SK-N-SH (cell line): ENCODE measurements around the gene PDE9A. TPM values are rescaled to one million over a fixed set of nuclear protein-coding genes. Genes with fewer than 3 reads are reported as not detected.
"Not testable (repeated sequence)": the region's sequence is repeated elsewhere in the genome, so short reads cannot be mapped to it uniquely, and the experiment has no call there.

Experiments
- CTCF ChIA-PET: fragments of 300-600, 350-600 bp; formaldehyde crosslinking; extraction: SDS; loops from one replicate; lab custom pipeline; 2021; lab: Yijun Ruan, JAX
- POLR2A ChIA-PET: fragments of 350-600 bp; sonication (Branson Sonifier 250); formaldehyde crosslinking; extraction: SDS; loops from one replicate; lab custom pipeline; 2020; ENCODE audit warnings: antibody characterized with exemption, inconsistent platforms; lab: Yijun Ruan, JAX
- DNase-seq: peaks from one replicate; pipeline ENCODE4 v3.0.0; 2012
- H2AFZ ChIP-seq: fragments of 200-600 bp; sonication (generic); 2 replicates; pipeline ENCODE4 v1.8.1; 2016; ENCODE audit warnings: antibody characterized with exemption, mild to moderate bottlenecking, low read depth
- H3F3A ChIP-seq: fragments of 200-600 bp; sonication (generic); replicated peaks from 2 replicates; pipeline ENCODE3; 2016; ENCODE audit warnings: antibody characterized with exemption, mild to moderate bottlenecking; ENCODE audit not compliant: insufficient read depth
- H3K27ac ChIP-seq, 2 experiments: fragments of 200-500 bp in 1 of 2; fragments of 200-600 bp in 1 of 2; sonication (Bioruptor generic) in 1 of 2; sonication (generic), shearing (Covaris generic) in 1 of 2; 2 replicates each; pipeline versions ENCODE4 v1.5.1 to v1.6.1; 2014 to 2016; ENCODE audit warnings: low read depth in 2 of 2, inconsistent platforms in 1 of 2, low read length in 1 of 2, mild to moderate bottlenecking in 1 of 2, mixed read lengths in 1 of 2
- H3K27me3 ChIP-seq: fragments of 200-600 bp; sonication (generic), shearing (Covaris generic); 2 replicates; pipeline ENCODE4 v1.6.1; 2016; ENCODE audit warnings: mixed run types; ENCODE audit not compliant: insufficient read depth
- H3K36me3 ChIP-seq, 2 experiments: fragments of 200-500 bp in 1 of 2; fragments of 200-600 bp in 1 of 2; sonication (Bioruptor generic) in 1 of 2; sonication (generic) in 1 of 2; replicated peaks in 1 of 2; 2 replicates each; pipeline versions ENCODE3 to v1.5.1; 2014 to 2016; ENCODE audit warnings: low read length in 1 of 2, mild to moderate bottlenecking in 1 of 2; ENCODE audit not compliant: insufficient read depth in 2 of 2, control insufficient read depth in 1 of 2
- H3K4me1 ChIP-seq, 2 experiments: fragments of 200-500 bp in 1 of 2; fragments of 200-600 bp in 1 of 2; sonication (Bioruptor generic) in 1 of 2; sonication (generic), shearing (Covaris generic) in 1 of 2; 2 replicates each; pipeline versions ENCODE4 v1.5.1 to v1.6.1; 2014 to 2016; ENCODE audit warnings: low read depth in 1 of 2, low read length in 1 of 2, mixed run types in 1 of 2; ENCODE audit not compliant: insufficient read depth in 2 of 2, control insufficient read depth in 1 of 2
- H3K4me2 ChIP-seq: fragments of 200-600 bp; sonication (generic), shearing (Covaris generic); 2 replicates; pipeline ENCODE4 v1.6.1; 2017; ENCODE audit warnings: mixed run types
- H3K4me3 ChIP-seq, 2 experiments: fragments of 200-500 bp in 1 of 2; fragments of 200-600 bp in 1 of 2; sonication (Bioruptor generic) in 1 of 2; sonication (generic), shearing (Covaris generic) in 1 of 2; 2 replicates each; pipeline versions ENCODE4 v1.5.1 to v1.8.1; 2014 to 2016; ENCODE audit warnings: low read depth in 2 of 2, inconsistent platforms in 1 of 2, low read length in 1 of 2, mild to moderate bottlenecking in 1 of 2, mixed read lengths in 1 of 2, moderate library complexity in 1 of 2
- H3K79me2 ChIP-seq: fragments of 200-600 bp; sonication (generic); 2 replicates; pipeline ENCODE4 v1.8.1; 2017; ENCODE audit warnings: mild to moderate bottlenecking; ENCODE audit not compliant: insufficient read depth
- H3K9ac ChIP-seq: fragments of 200-600 bp; sonication (generic); 2 replicates; pipeline ENCODE4 v1.6.1; 2017; ENCODE audit warnings: mixed run types
- H3K9me2 ChIP-seq: fragments of 200-600 bp; sonication (generic); 2 replicates; pipeline ENCODE4 v1.6.1; 2017; ENCODE audit warnings: mixed run types
- H3K9me3 ChIP-seq: fragments of 200-600 bp; sonication (generic); 2 replicates; pipeline ENCODE4 v1.6.1; 2017; ENCODE audit warnings: mixed run types, mild to moderate bottlenecking, moderate library complexity
- H4K20me1 ChIP-seq: fragments of 200-600 bp; sonication (generic); 2 replicates; pipeline ENCODE4 v1.6.1; 2017; ENCODE audit warnings: mild to moderate bottlenecking, mixed run types; ENCODE audit not compliant: insufficient read depth
- CTCF ChIP-seq: fragments of 200-600 bp; sonication (generic); IDR thresholded peaks from 2 replicates; pipeline ENCODE4 v1.6.1; 2017; ENCODE audit warnings: antibody characterized with exemption, mild to moderate bottlenecking, moderate library complexity
- FOXM1 ChIP-seq: IDR thresholded peaks from 2 replicates; pipeline ENCODE4 v1.4.0; 2012; ENCODE audit warnings: low read depth, mild to moderate bottlenecking
- GABPA ChIP-seq: IDR thresholded peaks from 2 replicates; pipeline ENCODE4 v1.4.0; 2012; ENCODE audit warnings: low read depth, mild to moderate bottlenecking
- GATA2 ChIP-seq: sonication (generic); formaldehyde crosslinking; IDR thresholded peaks from 2 replicates; pipeline ENCODE4 v1.5.0; 2020; ENCODE audit warnings: mild to moderate bottlenecking, missing genetic modification reagents
- MEF2A ChIP-seq: IDR thresholded peaks from 2 replicates; pipeline ENCODE4 v1.4.0; 2012; ENCODE audit warnings: low read depth, borderline replicate concordance
- NFIC ChIP-seq: IDR thresholded peaks from 2 replicates; pipeline ENCODE4 v1.4.0; 2012; ENCODE audit warnings: borderline replicate concordance
- RAD21 ChIP-seq: IDR thresholded peaks from 2 replicates; pipeline ENCODE4 v1.6.1; 2012; ENCODE audit warnings: mild to moderate bottlenecking, low read length
- RXRA ChIP-seq: IDR thresholded peaks from 2 replicates; pipeline ENCODE4 v1.4.0; 2012; ENCODE audit warnings: low read depth, mild to moderate bottlenecking, borderline replicate concordance
- USF1 ChIP-seq: IDR thresholded peaks from 2 replicates; pipeline ENCODE4 v1.4.0; 2012; ENCODE audit warnings: low read depth, borderline replicate concordance
- WGBS: methylation state at CpG from one replicate; pipeline ENCODE4 v1.1.6; 2017; ENCODE audit warnings: low lambda C conversion rate; 5-methylcytosine and 5-hydroxymethylcytosine counted together
- polyA plus RNA-seq, 3 experiments: library from polyadenylated mRNA; depleted of rRNA; stranded (reverse); fragments of >200 nt; gene quantifications; 2 replicates each; pipeline ENCODE4 v1.2.3, GENCODE V29; 2012
- TF ChIP-seq, protein P1 (sequence below): IDR thresholded peaks from 2 replicates; pipeline ENCODE4; 2012

PDE9A gene
- polyA plus RNA-seq, 1 of the 3 experiments (the other 2 are of a cell fraction): 0.28 TPM

DNA sequence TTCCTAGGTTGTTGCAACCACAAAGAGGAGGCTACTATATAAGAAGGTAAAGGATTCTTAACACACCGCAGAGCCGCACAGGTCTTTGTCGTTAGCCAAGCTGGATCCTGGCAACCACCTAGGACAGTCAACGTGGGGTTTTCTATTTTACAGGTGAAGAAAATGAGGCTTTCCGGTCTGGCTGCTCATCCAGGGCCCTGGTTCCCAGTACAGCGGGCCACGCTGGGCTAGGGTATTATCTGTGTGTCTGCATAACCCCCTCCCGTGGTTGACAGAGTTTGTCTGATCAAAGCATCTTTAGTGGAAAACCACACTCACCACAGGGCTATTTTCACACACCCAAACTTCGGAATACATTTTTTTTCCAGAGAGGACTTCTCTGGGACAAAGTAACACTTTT lies 39.0 kb upstream of the PDE9A start:
- Histone ChIP-seq H3K9me3 (no peaks in the 10 kb centered on the region), H3K27me3 (no peaks in the 10 kb centered on the region), H2AFZ (no peak overlapping the region), H3K27ac (no peak overlapping the region), H4K20me1 (no peaks in the 10 kb centered on the region), H3F3A (no peaks in the 10 kb centered on the region), H3K79me2 (no peaks in the 10 kb centered on the region), H3K4me3 (no peak overlapping the region), H3K4me1 (peaks cover 0 to 6% of the 10 kb centered on the region in 2 experiments; a peak in 1 of 4 replicates), H3K36me3 (no peaks in the 10 kb centered on the region), H3K4me2 (no peak overlapping the region), H3K9me2 (no peaks in the 10 kb centered on the region), H3K9ac (no peak overlapping the region)
- POLR2A ChIA-PET: interaction anchor here (1.0 kb wide), 1 partner anchor 219 kb away, joined by 3 read pairs; no protein-coding TSS in a partner anchor
- CTCF ChIA-PET: interaction anchor here (1.0 to 1.4 kb wide), 2 partner anchors 20 to 81 kb away, joined by 3 to 4 read pairs; no protein-coding TSS in a partner anchor
- TF ChIP-seq GABPA (no peak), USF1 (no peak), RAD21 (no peak), FOXM1 (no peak), RXRA (no peak), MEF2A (no peak), CTCF (no peak)
- TF ChIP-seq, protein P1, sequence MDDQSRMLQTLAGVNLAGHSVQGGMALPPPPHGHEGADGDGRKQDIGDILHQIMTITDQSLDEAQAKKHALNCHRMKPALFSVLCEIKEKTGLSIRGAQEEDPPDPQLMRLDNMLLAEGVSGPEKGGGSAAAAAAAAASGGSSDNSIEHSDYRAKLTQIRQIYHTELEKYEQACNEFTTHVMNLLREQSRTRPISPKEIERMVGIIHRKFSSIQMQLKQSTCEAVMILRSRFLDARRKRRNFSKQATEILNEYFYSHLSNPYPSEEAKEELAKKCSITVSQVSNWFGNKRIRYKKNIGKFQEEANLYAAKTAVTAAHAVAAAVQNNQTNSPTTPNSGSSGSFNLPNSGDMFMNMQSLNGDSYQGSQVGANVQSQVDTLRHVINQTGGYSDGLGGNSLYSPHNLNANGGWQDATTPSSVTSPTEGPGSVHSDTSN: no peak
- no peak for DNase-seq
- WGBS: 56% methylated on average over 9 of the region's 9 CpGs

DNA sequence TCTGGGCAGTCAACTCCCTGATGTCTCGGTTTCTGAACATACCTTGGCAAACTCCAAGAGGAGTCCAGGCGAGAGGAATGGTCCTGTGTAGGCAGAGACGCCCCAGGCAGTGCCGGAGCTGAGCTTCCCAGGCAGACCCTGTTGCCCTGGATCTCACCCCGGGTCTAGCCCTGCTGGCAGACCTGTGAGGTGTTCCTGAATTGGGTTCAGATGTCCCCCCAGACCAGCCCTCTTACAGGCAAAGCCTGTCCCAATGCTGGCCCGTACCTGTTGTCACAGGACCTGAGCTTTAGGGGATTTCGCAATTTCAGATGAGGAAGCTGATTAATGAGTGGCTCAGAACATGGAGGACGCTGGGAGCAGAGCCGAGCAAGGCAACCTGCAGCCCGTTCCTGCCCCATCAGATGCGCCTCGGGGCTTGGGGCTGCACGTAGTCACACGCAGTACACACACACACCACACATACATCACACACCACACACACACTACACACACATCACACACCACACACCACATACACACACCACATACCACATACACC lies 38.5 kb upstream of the PDE9A start:
- Histone ChIP-seq H3F3A (no peaks in the 10 kb centered on the region), H3K4me3 (no peak overlapping the region), H3K27ac (no peak overlapping the region), H3K79me2 (no peaks in the 10 kb centered on the region), H2AFZ (no peak overlapping the region), H3K9me3 (no peaks in the 10 kb centered on the region), H3K27me3 (no peaks in the 10 kb centered on the region), H4K20me1 (no peaks in the 10 kb centered on the region), H3K9ac (no peak overlapping the region), H3K9me2 (no peaks in the 10 kb centered on the region), H3K4me1 (peaks cover 0 to 6% of the 10 kb centered on the region in 2 experiments; a peak in 1 of 4 replicates), H3K4me2 (no peak overlapping the region), H3K36me3 (no peaks in the 10 kb centered on the region)
- CTCF ChIA-PET: interaction anchor here (1.0 to 1.4 kb wide), 2 partner anchors 21 to 80 kb away, joined by 3 to 4 read pairs; no protein-coding TSS in a partner anchor
- WGBS: 6% methylated on average over 10 of the region's 14 CpGs
- POLR2A ChIA-PET: interaction anchor here (1.0 kb wide), 1 partner anchor 219 kb away, joined by 3 read pairs; no protein-coding TSS in a partner anchor
- DNase-seq: peak; percentile 60
- TF ChIP-seq NFIC (no peak), GATA2 (CRISPR knock-in tag) (peak; percentile 49)

- H2AFZ ChIP-seq, H3F3A ChIP-seq, H3K4me1 ChIP-seq, H3K9me2 ChIP-seq, H3K27me3 ChIP-seq, H3K4me2 ChIP-seq, H4K20me1 ChIP-seq, H3K9ac ChIP-seq, H3K9me3 ChIP-seq, H3K79me2 ChIP-seq, H3K36me3 ChIP-seq, H3K27ac ChIP-seq, DNase-seq, H3K4me3 ChIP-seq: not testable (repeated sequence)
- ChIA-PET CTCF (interaction anchor here (1.4 kb wide), 1 partner anchor 21 kb away, joined by 4 read pairs; no protein-coding TSS in a partner anchor), POLR2A (interaction anchor here (1.0 kb wide), 1 partner anchor 218 kb away, joined by 3 read pairs; no protein-coding TSS in a partner anchor)
- WGBS: 22% methylated on average over 4 of the region's 5 CpGs
Measured at GRCh38 chr21:42615377-42615776, 38.0 kb upstream of the PDE9A start.
